Lung (tissue), 12 donors: ENCODE data around the gene PARD3B. TPM values are rescaled to one million over a fixed set of nuclear protein-coding genes. Genes with fewer than 3 reads are reported as not detected.

Source experiments
- ATAC-seq: fragments of 200-7000 bp; cut with Tn5 transposase; one replicate; pipeline ENCODE4 v1.9.1; 2020; ENCODE audit warnings: moderate number of reproducible peaks; ENCODE audit not compliant: insufficient read depth, low FRiP score
- DNase-seq, 3 donors: peaks; one replicate each; pipeline ENCODE4 v3.0.0-alpha.2; 2013 to 2017
- H3K27ac ChIP-seq, 2 donors: one replicate each; pipeline ENCODE4 v1.5.1; 2013; ENCODE audit warnings: mild to moderate bottlenecking in 2 of 2, moderate library complexity in 2 of 2, control low read depth in 1 of 2, inconsistent platforms in 1 of 2, low read depth in 1 of 2, low read length in 1 of 2
- H3K27me3 ChIP-seq, 3 donors: one replicate each; pipeline ENCODE4 v1.5.1; 2013; ENCODE audit warnings: low read length in 2 of 3; ENCODE audit not compliant: control insufficient read depth in 3 of 3, insufficient read depth in 3 of 3
- H3K36me3 ChIP-seq, 4 donors: one replicate each; pipeline ENCODE4 v1.5.1; 2013; ENCODE audit warnings: low read length in 4 of 4, mild to moderate bottlenecking in 1 of 4, moderate library complexity in 1 of 4; ENCODE audit not compliant: control insufficient read depth in 4 of 4, insufficient read depth in 4 of 4
- H3K4me1 ChIP-seq, 5 donors: one replicate each; pipeline ENCODE4 v1.5.1; 2013; ENCODE audit warnings: low read length in 5 of 5, mild to moderate bottlenecking in 2 of 5, moderate library complexity in 1 of 5; ENCODE audit not compliant: control insufficient read depth in 5 of 5, insufficient read depth in 5 of 5
- H3K4me3 ChIP-seq: one replicate; pipeline ENCODE4 v1.5.1; 2013; ENCODE audit warnings: mild to moderate bottlenecking, control low read depth, moderate library complexity
- H3K9ac ChIP-seq, 2 donors: one replicate each; pipeline ENCODE4 v1.5.1; 2013; ENCODE audit warnings: low read length in 2 of 2, control low read depth in 1 of 2; ENCODE audit not compliant: insufficient read depth in 1 of 2
- H3K9me3 ChIP-seq, 4 donors: one replicate each; pipeline ENCODE4 v1.5.1; 2013; ENCODE audit warnings: low read length in 3 of 4, mild to moderate bottlenecking in 1 of 4, moderate library complexity in 1 of 4; ENCODE audit not compliant: control insufficient read depth in 4 of 4, insufficient read depth in 3 of 4
- WGBS, 2 donors: extraction: QIAGEN DNeasy Blood & Tissue Kit; methylation state at CpG; one replicate each; pipeline ENCODE4 v1.1.7; 2013; 5-methylcytosine and 5-hydroxymethylcytosine counted together
- polyA plus RNA-seq, 2 donors: library from polyadenylated mRNA; stranded (reverse); fragments of 200-250 nt; gene quantifications; one replicate each; pipeline ENCODE4 v1.2.1, GENCODE V29; 2013
- total RNA-seq, 2 donors: library from RNA; depleted of rRNA in 1 of 2; stranded (reverse); fragments of >200 nt in 1 of 2; gene quantifications; one replicate each; pipeline ENCODE4 v1.2.1, GENCODE V29; 2014 to 2021
- TF ChIP-seq, protein P1 (sequence below): IDR thresholded peaks from 2 replicates; pipeline ENCODE4 v1.5.1; 2012; ENCODE audit warnings: mild to moderate bottlenecking; ENCODE audit errors: control extremely low read depth, extremely low read depth
- donor health status: control.
- donor health status: control.
- donor health status: Bipolar disorder and iron deficiency.
- donor health status: healthy.
- donor health status: DM: yes; HTN: yes; CAD: no.

PARD3B gene
- total and polyA plus RNA-seq, 4 donors = 2.4 to 38.7 (median 17.1) TPM

DNA sequence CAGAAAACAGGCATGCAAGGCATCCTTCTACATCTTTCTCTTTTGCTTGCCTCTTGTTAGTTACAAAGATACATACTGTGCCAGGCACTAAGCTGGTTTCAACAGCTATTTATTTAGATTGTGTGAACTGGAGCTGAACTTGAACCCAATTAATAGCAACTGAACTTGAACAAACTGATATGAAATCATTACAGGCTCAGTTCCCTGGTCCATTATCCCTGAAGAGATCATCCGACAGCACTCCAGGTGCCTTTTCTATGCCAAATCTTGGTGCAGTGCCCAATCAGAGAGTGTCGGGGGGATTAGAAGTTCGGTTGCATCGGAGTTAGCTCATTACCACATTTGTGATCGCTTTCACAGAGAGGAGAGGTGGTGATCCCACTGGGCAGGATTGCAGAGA lies 477.6 kb downstream of the PARD3B start:
- WGBS, 2 donors = 97% methylated on average over 5 of the region's 5 CpGs

DNA sequence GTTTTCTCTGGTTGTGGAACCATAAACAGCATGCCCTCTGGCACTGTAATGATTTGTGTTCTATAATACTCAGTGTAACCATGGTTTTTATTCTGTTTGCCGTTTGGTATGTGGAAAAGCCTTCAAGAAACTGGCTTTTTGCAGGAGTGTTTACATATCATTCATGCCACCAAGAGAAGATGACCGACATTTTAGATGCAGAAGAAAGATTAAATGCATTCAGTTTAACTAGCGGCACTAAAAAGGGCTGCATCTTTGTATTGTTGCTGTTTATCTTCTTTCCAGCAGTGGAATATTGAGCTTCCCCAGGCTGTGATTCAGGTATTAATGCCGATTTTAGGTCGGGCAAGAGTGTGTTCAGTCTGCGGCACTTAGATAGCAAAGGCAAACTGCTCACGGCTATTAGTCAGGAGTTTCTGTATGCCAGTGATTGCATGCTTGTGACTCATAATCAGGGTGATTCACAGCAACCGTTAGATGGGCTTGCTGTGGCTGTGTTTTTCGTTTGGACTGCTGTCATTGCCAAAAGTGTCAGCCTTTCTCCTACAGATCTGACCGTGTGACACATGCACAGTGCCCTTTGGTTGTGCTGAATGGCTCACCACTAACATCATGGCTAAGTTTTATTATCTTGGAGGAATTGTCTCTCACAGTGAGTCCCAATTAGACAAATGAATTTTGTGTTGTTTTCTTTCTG lies 479.7 kb downstream of the PARD3B start:
- Histone ChIP-seq H3K27ac (peak overlapping the region; percentile 33 to 66), H3K9me3 (no peaks in the 10 kb centered on the region), H3K9ac (no peak overlapping the region), H3K27me3 (no peaks in the 10 kb centered on the region), H3K4me1 (peaks cover 0 to 5% (median 4%) of the 10 kb centered on the region in 5 donors), H3K36me3 (no peaks in the 10 kb centered on the region), H3K4me3 (no peak overlapping the region)
- TF ChIP-seq, protein P1, sequence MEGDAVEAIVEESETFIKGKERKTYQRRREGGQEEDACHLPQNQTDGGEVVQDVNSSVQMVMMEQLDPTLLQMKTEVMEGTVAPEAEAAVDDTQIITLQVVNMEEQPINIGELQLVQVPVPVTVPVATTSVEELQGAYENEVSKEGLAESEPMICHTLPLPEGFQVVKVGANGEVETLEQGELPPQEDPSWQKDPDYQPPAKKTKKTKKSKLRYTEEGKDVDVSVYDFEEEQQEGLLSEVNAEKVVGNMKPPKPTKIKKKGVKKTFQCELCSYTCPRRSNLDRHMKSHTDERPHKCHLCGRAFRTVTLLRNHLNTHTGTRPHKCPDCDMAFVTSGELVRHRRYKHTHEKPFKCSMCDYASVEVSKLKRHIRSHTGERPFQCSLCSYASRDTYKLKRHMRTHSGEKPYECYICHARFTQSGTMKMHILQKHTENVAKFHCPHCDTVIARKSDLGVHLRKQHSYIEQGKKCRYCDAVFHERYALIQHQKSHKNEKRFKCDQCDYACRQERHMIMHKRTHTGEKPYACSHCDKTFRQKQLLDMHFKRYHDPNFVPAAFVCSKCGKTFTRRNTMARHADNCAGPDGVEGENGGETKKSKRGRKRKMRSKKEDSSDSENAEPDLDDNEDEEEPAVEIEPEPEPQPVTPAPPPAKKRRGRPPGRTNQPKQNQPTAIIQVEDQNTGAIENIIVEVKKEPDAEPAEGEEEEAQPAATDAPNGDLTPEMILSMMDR = no peak
- DNase-seq = peak in 1 of 3 donors; percentile 48
- ATAC-seq = peak; percentile 75
- WGBS, 2 donors = 54 to 77% methylated on average over 10 of the region's 10 CpGs

More for the DNA sequence above, 477.6 kb downstream of the PARD3B start:
- Histone ChIP-seq H3K9ac (no peak overlapping the region), H3K9me3 (peaks cover 0 to 3% (median under 1%) of the 10 kb centered on the region in 4 donors), H3K4me3 (no peak overlapping the region), H3K36me3 (no peaks in the 10 kb centered on the region), H3K4me1 (peaks cover 0 to 5% (median 4%) of the 10 kb centered on the region in 5 donors), H3K27ac (no peak overlapping the region), H3K27me3 (no peaks in the 10 kb centered on the region)
- no peak for ATAC-seq
- TF ChIP-seq, protein P1 = no peak
- no peak for DNase-seq

GRCh38 chr2:205025580-205026240 lies 480.4 kb downstream of the PARD3B start:
- TF ChIP-seq, protein P1 = no peak
- ATAC-seq = no peak
- 63 to 76% methylated on average over 11 of the region's 11 CpGs for WGBS, 2 donors
- peaks cover 0 to 5% (median 4%) of the 10 kb centered on the region in 5 donors for H3K4me1 ChIP-seq
- no peak overlapping the region for H3K4me3 ChIP-seq
- H3K36me3 ChIP-seq = no peaks in the 10 kb centered on the region
- peak overlapping the region in 1 of 2 donors; percentile 66 for H3K27ac ChIP-seq
- DNase-seq = peak in 1 of 3 donors; percentile 26
- H3K9me3 ChIP-seq = no peaks in the 10 kb centered on the region
- H3K27me3 ChIP-seq = no peaks in the 10 kb centered on the region
- H3K9ac ChIP-seq = no peak overlapping the region
